NCI-H1417 treated with DMSO at 0.1 percent for 48 hours (cell line): ENCODE measurements around the gene IP6K2.
"Not testable (repeated sequence)": the region's sequence is repeated elsewhere in the genome, so short reads cannot be mapped to it uniquely, and the experiment has no call there.

ENCODE experiments used
- DNase-seq: peaks from one replicate; lab custom pipeline; 2025; lab: John Stamatoyannopoulos, UW

IP6K2 gene

DNA sequence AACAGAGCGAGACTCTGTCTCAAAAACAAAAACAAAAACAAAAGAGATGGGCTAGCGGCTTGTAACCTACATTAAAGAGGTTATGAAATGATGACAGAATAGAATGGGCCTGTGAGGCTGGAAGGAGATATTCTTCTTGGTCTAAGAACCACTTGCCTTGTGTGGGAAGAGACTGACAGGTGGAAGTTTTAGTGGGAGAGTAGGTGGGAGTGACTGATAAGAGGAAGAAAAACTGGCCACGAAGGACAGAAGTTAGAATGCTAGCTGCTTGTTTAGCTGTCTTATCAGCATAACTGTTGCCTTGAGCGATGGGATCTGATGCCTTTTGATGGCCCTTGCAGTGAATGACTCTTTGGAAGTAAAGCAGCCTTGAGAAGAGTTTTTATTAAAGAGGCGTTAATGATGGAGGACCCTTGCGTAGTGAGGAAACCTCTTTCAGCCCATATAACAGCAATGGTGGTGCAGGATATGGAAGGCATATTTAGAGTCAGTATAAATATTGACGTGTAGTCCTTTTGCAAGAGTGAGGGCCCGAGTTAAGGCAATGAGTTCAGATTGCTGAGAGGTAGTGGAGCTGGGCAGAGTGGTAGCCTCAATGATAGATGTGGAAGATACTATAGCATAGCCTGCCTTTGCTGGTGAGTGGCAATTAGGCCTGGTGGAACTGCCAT, 8.3 kb upstream of the IP6K2 start:
- not testable (repeated sequence) for DNase-seq

DNA sequence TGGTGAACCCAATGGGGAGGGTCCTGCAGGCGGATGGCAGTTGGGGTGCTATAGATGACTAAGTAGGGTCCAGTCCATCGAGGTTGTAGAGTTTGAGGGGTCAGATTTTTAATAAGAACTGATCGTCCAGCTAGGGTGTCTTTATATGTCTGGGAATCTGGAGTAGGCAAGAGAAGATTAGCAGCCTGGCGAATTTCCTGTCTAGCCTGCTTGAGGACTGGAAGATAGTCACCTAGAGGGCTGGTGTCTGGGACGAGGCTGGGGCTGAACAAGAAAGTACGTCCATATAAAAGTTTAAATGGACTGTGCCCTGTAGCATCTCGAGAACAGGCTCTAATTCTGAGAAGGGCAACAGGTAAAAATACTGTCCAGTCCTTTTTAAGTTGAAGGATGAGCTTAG, 6.7 kb upstream of the IP6K2 start:
- no peak for DNase-seq

DNA sequence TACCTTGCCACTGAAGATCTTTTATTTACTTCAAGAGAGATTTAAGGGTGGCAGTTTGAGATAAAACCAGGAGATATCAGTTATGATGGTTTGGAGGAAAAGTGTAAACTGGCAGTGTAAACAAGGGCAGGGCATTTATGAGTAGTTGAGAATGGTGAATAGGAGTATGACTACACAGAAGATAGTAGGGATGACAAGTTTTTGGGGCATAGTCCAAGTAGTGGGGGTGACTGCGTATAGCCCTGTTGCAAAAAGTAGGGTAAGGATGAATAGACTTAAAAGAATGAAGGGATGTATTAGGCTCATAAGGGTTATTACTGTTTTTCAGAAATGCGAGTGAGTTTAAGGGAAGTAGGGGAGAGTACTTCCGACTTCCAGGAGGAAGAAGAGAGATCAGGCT, 6.3 kb upstream of the IP6K2 start:
- DNase-seq = not testable (repeated sequence)

DNA sequence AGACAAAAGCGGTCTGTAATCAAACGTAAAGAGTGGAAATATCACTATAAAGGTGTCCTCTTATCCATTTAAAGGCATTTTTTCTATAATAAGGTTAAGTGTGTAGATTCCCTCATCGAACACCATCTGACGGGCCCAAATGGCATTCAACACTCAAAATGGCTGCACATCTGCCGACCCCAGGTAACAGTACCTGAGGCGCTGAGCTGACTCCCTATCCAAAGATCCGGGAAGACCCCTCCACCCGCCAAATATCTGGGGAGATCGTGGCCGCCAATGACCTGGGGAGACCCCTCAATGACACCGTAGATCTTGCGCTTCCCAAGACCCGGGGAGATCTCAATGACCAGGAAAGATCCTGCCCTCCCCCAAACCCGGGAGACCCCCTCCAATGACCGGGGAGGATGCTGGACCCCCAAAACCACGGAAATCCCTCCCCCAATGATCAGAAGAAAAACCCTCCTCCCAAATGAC, 476 bp downstream of the IP6K2 start:
- no peak for DNase-seq

DNA sequence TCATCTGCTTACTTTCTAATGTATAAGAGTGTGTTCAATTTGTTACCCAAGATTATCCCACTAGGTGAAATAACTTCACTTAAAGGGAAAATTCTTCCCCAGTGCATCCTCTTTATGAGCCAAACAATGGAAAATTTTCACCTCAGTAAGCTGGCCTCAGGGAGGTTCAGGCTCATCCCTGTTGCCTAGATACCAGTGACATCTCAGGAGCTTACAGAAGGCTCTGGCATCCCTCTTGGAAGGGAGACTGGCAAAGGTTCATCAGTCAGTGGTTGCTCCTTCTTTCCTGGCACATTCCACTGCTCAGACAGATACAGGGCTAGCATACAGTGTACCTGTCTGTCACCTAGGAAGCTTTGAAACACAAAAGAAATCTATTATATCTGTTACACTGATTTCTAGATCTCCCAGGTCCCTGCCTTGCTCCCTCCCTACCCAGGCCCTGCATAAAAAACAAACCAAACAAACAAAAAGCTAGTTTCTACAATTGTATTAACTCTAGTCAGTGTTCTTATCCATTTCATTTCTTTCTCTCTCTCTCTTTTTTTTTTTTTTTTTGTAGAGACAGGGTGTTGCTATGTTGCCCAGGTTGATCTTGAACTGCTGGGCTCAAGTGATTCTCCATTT, 1.7 kb downstream of the IP6K2 start:
- no peak for DNase-seq

DNA sequence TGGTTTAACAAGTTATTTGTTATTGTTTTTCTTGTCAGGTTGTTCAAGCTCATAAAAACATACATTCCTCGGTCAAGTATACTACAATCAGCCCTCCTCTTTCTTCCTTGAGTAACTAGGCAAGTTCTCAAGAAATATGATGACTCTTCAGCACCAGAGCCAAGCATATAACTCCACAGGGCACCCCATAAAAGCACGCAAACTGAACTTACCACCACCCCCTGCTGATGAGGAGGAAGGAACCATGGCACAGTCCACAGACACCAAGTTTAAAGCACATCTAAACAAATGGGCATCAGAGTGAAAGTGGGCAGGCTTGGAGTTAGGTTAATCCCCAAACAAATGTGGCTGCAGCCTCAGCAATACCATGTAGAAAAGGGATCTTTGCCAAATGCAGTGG, 5.3 kb downstream of the IP6K2 start:
- DNase-seq = no peak

DNA sequence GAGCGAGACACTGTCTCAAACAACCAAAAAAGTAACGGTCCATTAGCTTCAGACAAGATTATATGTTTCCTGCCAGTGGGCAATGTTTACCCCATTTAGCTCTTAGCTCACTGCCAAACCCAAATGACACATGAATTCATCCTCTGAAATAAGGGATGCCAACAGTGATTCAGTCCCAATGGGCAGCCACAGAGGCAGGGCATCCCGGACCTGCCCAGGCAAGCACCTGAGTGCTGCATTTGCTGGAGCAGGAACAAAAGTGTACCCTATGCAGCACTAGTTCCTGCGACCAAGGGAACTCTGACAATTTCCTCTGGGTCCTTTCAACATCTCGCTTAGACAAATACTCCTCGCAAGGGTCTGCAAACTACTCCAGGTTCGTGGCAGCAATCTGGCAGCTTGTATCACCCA, 8.0 kb downstream of the IP6K2 start:
- no peak for DNase-seq

DNA sequence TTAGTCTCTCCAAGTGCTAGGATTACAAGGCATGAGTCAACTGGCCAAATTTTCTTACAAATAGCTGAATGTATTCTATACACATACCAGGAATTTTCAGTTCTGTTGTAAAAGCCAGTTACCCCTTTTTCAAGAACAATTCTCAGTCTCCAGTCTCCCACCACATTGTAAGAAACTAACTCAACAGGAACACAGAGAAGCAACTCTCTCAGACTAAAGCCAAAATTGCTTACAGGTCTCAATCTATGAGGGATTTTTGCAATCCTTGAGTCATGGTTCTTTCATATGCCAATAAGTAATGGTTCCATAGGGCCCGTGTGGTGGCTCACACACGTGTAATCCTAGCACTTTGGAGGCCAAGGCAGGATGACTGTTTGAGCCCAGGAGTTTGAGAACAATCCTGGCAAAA, 8.5 kb downstream of the IP6K2 start:
- DNase-seq = no peak

DNA sequence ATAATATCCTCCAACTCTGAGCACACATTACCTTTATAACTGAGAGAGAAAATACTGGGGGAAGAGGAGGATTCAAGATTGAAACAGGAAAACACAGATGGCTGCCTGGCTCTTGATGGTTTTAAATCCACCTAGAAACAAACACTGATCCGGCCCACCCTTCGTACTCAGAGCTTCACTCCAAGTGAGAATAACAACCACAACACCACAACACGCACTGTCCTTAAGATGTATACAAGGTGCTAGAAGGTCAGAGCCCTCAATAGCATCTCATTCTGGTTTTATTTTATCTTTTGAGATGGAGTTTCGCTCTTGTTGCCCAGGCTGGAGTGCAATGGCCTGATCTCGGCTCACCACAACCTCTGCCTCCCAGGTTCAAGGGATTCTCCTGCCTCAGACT, 9.9 kb downstream of the IP6K2 start:
- no peak for DNase-seq

DNA sequence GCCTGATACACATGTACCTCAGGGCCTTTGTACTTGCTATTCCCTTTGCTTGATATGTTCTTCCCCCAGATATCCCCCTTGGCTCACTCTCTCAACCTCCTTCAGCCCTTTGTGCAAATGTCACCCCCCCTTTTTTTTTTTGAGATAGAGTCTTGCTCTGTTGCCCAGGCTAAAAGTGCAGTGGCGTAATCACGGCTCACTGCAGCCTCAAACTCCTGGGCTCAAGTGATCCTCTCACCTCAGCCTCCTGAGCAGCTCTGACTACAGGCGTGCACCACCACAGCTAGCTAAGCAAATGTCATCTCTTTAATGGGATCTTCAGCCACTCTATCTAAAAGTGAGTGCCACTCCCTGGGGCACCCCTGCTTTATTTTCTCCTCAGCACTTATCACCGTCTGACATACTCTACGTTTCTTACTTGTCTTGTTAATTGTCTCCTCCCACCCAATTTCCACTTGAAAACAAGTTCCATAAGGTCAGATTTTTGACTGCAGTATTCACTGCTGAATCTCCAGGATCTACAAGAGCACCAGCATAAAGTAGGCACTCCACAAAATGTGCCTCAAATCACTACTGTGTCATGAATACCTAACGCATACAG, 14.6 kb downstream of the IP6K2 start:
- DNase-seq = no peak

DNA sequence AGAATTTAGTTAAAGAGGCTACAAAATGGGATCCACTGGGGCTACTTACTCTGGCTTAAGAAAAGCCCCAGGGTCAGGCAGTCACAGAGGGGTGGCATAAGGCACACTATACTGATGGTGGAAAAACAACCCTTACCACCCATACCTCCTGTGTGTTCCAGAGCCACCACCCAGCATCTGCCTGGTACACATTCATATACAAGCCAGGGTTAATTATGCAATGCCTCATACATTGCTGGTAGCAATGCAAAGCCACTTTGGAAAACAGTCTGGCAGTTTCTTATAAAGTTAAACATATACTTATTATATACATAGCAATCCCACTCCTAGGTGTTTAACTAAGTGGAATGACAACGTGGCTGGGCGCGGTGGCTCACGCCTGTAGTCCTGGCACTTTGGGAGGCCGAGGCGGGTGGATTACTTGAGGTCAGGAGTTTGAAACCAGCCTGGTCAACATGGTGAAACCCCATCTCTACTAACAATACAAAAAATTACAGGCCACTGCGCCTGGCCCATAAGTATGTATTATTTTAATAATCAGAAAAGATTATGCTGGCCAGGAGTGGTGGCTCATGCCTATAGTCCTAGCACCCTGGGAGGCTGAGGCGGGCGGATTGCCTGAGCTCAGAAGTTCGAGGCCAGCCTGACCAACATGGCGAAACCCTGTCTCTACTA, 16.2 kb downstream of the IP6K2 start:
- no peak for DNase-seq

DNA sequence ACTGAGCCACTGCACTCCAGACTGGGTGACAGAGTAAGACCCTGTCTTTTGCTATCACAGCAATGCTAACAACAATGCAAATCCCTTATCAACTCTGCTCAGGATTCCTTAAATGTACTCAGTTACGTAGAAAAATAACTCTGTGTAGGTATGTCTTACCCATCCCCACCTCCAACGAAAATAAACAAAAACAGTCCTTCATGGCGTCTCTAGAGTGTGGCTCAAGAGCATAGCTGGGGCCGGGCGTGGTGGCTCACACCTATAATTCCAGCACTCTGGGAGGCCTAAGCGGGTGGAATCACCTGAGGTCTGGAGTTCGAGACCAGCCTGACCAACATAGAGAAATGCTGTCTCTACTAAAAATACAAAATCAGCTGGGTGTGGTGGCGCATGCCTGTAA, 18.1 kb downstream of the IP6K2 start:
- DNase-seq = no peak

DNA sequence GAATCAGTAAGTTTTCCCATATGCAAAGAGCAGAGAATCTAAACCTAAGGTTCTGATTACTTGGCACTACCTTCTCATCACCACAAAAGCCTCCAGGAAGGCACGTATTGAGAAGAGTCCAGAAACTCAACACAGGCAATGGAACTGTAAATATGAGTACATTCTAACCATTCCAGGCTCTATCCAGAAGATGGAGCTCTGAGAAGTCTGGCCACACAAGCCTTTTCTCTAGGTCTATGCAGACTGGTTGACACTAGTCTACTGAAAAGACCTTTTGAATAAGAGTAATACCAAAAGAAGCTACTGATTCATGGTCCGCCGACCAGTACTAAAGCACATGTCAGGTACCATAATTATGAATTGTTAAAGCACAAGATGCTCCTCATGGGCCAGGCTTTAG, 19.1 kb downstream of the IP6K2 start:
- no peak for DNase-seq

DNA sequence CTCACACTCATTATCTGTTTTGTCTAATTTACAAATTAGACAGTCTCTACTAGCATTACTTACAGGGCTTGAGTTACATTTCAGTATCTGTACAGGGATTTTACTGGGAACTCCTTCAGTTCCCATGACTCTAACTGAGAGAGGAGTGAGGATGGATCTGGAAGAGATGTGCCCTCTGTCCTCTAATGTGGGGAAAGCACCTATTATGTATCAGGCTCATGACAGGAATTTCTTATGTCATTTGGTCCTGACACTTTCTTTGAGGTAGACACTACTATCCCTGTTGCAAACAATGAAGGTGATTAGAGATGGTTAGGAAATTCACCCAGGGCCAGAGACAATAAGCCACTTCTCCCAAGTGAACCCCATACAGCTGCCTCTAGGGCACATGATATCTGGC, 20.4 kb downstream of the IP6K2 start:
- no peak for DNase-seq

DNA sequence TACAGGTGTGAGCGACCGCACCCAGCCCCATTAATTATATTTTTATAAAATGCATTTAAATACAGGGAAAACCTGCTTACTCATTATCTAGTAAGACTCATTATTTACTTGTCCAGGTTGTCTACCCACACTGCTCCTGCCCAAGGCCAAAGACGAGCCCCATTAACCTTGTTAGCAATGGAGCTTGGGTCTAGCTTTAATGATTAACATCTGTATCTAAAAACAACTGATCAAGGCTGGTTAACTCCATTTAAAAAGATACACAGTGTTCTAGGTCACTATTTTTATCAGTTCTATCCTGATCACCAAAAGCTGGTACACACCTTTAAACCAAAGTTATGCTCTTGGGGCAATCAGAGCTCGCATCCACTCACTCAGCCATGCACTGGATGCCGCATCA, 20.9 kb downstream of the IP6K2 start:
- DNase-seq = no peak

DNA sequence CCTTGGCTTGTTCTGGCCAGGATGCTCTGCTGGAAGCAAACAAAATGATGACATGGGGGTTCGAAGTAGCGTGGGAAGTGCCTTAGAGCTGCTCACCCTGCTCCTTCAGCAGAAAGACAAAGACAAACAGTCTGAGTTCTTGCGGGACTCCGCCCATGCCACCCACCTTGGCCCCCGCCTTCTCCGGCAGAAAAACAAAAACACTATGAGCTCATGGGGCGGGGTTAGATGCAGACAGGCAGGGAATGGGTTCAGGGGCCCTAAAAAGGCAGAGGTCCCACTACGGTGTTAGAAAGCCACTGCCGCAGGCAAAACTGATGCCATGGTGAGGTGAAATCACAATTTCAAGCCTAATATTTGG, 21.6 kb downstream of the IP6K2 start:
- no peak for DNase-seq

DNA sequence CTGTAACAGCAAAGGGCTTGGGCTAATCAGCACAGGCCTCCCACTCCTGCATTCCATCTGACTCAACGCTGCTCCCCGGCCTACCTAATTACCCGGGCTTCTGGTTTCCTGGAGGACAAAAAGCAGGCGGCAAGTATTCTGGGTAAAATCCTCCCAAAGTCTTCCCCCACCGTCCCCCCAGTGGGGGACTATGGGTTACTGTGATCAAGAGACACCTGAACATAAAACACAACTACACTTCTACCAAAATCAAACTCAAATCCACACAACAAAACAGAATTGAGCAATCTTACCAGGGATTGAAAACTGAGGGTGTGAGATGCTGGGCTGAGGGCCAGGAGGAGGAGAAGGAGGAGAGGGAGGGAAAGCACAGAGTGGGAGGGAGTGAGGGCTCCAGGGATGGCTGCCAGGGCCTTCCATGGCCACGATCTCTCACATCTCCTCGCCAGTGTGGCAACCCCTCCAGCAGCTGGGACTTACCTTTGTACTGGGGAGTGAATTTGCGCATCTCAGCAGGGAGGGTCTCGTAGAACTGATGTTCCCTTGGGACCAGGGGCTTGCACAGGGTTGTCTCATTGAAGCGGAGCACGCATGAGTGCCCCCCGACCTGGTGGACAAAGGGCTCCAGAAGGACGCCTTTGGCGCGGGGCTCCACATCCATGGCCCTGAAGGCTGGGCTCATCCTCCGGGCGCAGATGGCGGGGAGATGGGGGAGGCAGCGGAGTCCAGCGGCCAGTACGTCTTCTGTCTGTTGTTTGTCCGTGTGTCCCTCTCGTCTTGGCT, 22.2 kb downstream of the IP6K2 start:
- DNase-seq = no peak

DNA sequence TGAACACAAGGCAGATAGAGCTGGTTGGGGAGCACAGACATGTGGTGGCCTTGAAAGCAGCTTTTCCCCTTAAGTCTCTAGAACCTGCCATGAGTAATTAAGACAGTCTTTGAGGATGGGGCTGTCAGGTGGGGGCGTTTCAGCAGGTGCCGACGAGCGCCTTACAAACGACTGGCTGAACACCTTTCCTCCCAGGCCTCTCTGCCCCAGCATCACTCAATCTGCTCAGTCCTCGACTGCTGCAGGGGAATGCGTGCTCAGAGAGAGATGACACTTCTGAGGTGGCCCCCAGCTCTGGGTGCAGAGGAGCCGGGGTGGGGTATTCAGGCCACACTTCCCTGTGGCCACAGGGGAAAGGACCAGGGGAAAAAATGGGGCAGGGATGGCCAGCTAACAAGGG, 23.2 kb downstream of the IP6K2 start:
- no peak for DNase-seq

DNA sequence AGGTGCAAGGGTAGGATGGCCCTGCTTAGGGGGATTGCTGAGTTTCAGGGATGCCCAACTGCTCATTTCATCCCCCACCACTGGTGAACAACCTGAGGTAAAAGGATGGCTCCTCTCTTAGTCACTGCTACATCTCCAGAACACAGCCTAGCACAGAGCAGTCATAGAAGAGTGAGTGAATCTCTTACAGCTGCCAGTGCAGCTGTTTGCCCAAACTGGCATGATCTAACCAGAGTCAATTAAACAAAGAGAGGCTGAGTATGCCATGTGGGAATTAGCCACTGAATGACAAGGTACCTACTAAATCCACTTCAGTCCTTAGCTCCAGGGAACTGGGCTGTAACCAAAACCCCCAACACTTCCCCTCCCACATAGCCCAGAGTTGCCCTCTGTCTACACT, 24.5 kb downstream of the IP6K2 start:
- no peak for DNase-seq

DNA sequence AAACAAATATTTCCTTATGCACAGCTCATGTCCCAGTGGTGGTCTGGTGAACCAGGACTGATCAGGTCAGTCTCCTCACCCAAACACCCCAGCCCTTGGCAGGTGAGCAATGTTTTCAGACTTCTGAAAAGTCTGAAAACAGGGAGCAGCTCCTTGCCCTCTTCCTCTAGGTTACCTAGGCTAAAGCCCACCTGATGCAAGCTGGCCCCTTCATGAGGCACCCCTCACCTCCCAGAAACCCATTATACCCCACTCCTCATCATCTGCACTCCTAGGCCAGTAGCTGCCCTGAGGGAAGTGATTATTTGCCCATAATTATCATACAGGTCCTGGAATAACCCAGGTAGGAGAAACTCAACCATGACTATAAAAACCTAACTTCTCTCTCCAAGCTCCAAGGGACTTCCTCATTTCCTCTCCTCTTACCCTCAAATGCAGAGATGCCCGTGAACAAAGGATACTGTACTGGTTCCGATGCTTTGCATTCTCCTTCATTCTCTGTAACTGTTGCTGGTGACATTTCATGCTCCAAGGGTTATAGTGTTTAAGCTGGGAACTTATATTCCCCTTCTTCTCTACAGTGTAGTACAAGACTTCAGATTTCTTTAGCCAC, 26.1 kb downstream of the IP6K2 start:
- no peak for DNase-seq

DNA sequence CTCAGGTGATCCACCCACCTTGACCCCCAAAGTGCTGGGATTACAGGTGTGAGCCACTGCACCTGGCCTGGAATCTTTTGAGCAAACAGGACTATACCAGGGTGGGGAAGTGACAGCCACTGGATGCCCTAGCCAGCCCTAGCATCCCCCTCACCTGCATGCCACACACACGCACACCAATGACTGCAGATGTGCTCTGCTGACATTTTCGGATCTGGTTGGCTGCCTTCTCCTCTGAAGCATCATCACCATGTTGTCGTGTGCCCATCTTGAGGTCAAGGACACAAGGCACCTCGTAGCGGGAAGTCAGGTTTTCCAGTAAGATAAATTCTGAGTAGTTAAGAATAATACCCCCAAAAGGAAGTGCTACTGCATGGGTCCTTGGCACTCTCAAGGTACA, 27.6 kb downstream of the IP6K2 start:
- no peak for DNase-seq

DNA sequence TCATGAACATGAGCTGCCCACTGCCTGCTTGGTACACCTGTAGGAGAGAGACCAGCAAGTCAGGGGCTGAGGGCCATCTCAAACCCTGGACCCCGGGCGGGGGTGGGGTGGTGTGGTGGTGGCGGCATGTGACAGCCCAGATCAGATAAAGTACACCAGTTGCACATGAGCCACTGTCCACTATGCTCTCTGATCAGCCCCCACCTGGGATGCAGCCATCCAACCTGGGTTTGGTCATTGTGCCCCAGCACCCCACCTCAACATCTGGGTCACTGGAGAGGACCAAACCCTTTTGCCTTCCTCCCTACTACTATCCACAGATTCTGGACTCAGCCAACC, 28.3 kb downstream of the IP6K2 start:
- DNase-seq = no peak
